B cell (primary cell): Measurements from ENCODE around the gene WDR35. TPM values are rescaled to one million over a fixed set of nuclear protein-coding genes. Genes with fewer than 3 reads are reported as not detected.

ENCODE experiments used
- ATAC-seq: fragments of 200-7000 bp; cut with Tn5 transposase; one replicate; pipeline ENCODE4 v1.10.0; 2021; ENCODE audit warnings: low read depth, mild to moderate bottlenecking, moderate number of reproducible peaks, moderate library complexity
- CTCF ChIA-PET: fragments of 350-600 bp; sonication (Branson Sonifier 250); formaldehyde crosslinking; loops from one replicate; lab custom pipeline; 2021; ENCODE audit warnings: antibody characterized with exemption, inconsistent platforms; lab: Charles Lee
- POLR2A ChIA-PET: fragments of 350-600 bp; sonication (Branson Sonifier 250); formaldehyde crosslinking; loops from one replicate; lab custom pipeline; 2021; ENCODE audit warnings: antibody characterized with exemption; lab: Charles Lee
- DNase-seq: peaks from one replicate; pipeline ENCODE4 v3.0.0; 2013
- H2AFZ ChIP-seq: 2 replicates; pipeline ENCODE4 v1.6.1; 2012; ENCODE audit warnings: mild to moderate bottlenecking, low read depth, low read length; ENCODE audit not compliant: insufficient read depth, poor library complexity, severe bottlenecking
- H3K27ac ChIP-seq, 2 donors: 1 replicate in 1 of 2; 2 replicates in 1 of 2; pipeline ENCODE4 v1.5.1; 2012 to 2013; ENCODE audit warnings: low read length in 2 of 2, mild to moderate bottlenecking in 2 of 2, moderate library complexity in 1 of 2
- H3K27me3 ChIP-seq, 4 experiments: fragments of 200-600 bp in 1 of 4; sonication (generic) in 1 of 4; replicated peaks in 1 of 4; 1 replicate in 2 of 4; 2 replicates in 2 of 4; pipeline versions ENCODE4 v1.6.1 to v1.7.0; 2013 to 2016; ENCODE audit warnings: low read length in 3 of 4, mild to moderate bottlenecking in 2 of 4, mixed read lengths in 1 of 4, moderate library complexity in 1 of 4; ENCODE audit not compliant: insufficient read depth in 4 of 4, control insufficient read depth in 3 of 4; ENCODE audit errors: control extremely low read depth in 1 of 4
- H3K36me3 ChIP-seq, 2 experiments: replicated peaks in 1 of 2; 1 replicate in 1 of 2; 2 replicates in 1 of 2; pipeline versions ENCODE4 v1.6.1 to v1.7.1; 2013; ENCODE audit warnings: low read length in 1 of 2; ENCODE audit not compliant: insufficient read depth in 2 of 2, control insufficient read depth in 1 of 2; ENCODE audit errors: control extremely low read depth in 1 of 2, extremely low read depth in 1 of 2
- H3K4me1 ChIP-seq, 2 donors: fragments of 200-600 bp in 1 of 2; sonication (generic) in 1 of 2; 1 replicate in 1 of 2; 2 replicates in 1 of 2; pipeline versions ENCODE4 v1.5.1 to v1.6.1; 2013 to 2017; ENCODE audit warnings: low read length in 2 of 2; ENCODE audit not compliant: control insufficient read depth in 2 of 2, insufficient read depth in 2 of 2
- H3K4me2 ChIP-seq: replicated peaks from 2 replicates; pipeline ENCODE3; 2012; ENCODE audit warnings: mild to moderate bottlenecking, low read depth, low read length; ENCODE audit not compliant: poor library complexity, severe bottlenecking
- H3K4me3 ChIP-seq, 5 experiments: fragments of 200-600 bp in 1 of 5; sonication (generic) in 1 of 5; 1 replicate in 3 of 5; 2 replicates in 2 of 5; pipeline versions ENCODE4 v1.5.1 to v1.7.0; 2011 to 2016; ENCODE audit warnings: low read length in 4 of 5, mild to moderate bottlenecking in 4 of 5, low read depth in 2 of 5, control low read depth in 1 of 5, moderate library complexity in 1 of 5; ENCODE audit not compliant: insufficient read depth in 1 of 5; ENCODE audit errors: control extremely low read depth in 1 of 5, extremely low read depth in 1 of 5
- H3K79me2 ChIP-seq: fragments of 200-600 bp; sonication (generic); one replicate; pipeline ENCODE4 v1.6.0; 2016; ENCODE audit warnings: low read length; ENCODE audit not compliant: control insufficient read depth, insufficient read depth
- H3K9ac ChIP-seq: fragments of 200-600 bp; sonication (generic); 2 replicates; pipeline ENCODE4 v1.6.1; 2017; ENCODE audit warnings: mild to moderate bottlenecking, low read length, moderate library complexity
- H3K9me3 ChIP-seq, 3 donors: one replicate each; pipeline versions ENCODE4 v1.6.1 to v1.7.1; 2013; ENCODE audit warnings: low read length in 2 of 3; ENCODE audit not compliant: control insufficient read depth in 2 of 3, insufficient read depth in 1 of 3; ENCODE audit errors: control extremely low read depth in 1 of 3
- H4K20me1 ChIP-seq: 2 replicates; pipeline ENCODE4 v1.6.0; 2012; ENCODE audit warnings: mild to moderate bottlenecking, low read length; ENCODE audit not compliant: insufficient read depth, control insufficient read depth, poor library complexity, severe bottlenecking
- H3K27ac Mint-ChIP-seq: one replicate; pipeline ENCODE4 v1.8.0; 2021; ENCODE audit warnings: mixed read lengths
- H3K27me3 Mint-ChIP-seq: one replicate; pipeline ENCODE4 v1.8.0; 2021; ENCODE audit warnings: mixed read lengths
- H3K4me1 Mint-ChIP-seq: one replicate; pipeline ENCODE4 v1.8.0; 2021; ENCODE audit warnings: mixed read lengths
- H3K4me3 Mint-ChIP-seq: one replicate; pipeline ENCODE4 v1.8.0; 2021; ENCODE audit warnings: mixed read lengths
- H3K9me3 Mint-ChIP-seq: one replicate; pipeline ENCODE4 v1.8.0; 2022; ENCODE audit warnings: mixed read lengths; ENCODE audit not compliant: insufficient read depth
- EZH2 ChIP-seq: IDR thresholded peaks from 2 replicates; pipeline ENCODE4 v1.6.1; 2012; ENCODE audit warnings: borderline replicate concordance, low read depth, mild to moderate bottlenecking, moderate library complexity, low read length; ENCODE audit not compliant: insufficient read depth, poor library complexity, severe bottlenecking
- WGBS: methylation state at CpG from one replicate; pipeline ENCODE4 v1.1.5; 2013; ENCODE audit warnings: missing lambda C conversion rate; ENCODE audit not compliant: insufficient coverage; 5-methylcytosine and 5-hydroxymethylcytosine counted together
- intact Hi-C: fragments of 100-400 bp; cut with micrococcal nuclease; formaldehyde crosslinking; loops from one replicate; pipeline ENCODE4 v1.10.0; 2022
- polyA plus RNA-seq: library from polyadenylated mRNA; depleted of rRNA; stranded (reverse); fragments of >200 nt; gene quantifications from 2 replicates; pipeline ENCODE4 v1.2.3, GENCODE V29; 2012
- total RNA-seq, 2 donors: library from RNA; stranded (reverse); fragments of 120-200 nt in 1 of 2; gene quantifications; 1 replicate in 1 of 2; 2 replicates in 1 of 2; pipeline versions ENCODE4 v1.2.3 to v1.2.4, GENCODE V29; 2013 to 2022
- TF ChIP-seq, protein P1 (sequence below): fragments of 200-600 bp; IDR thresholded peaks from one replicate; pipeline ENCODE4 v1.8.0; 2022; ENCODE audit warnings: antibody characterized with exemption, mild to moderate bottlenecking

WDR35 gene
- total and polyA plus RNA-seq, 2 donors (not counting 1 experiment from before 2014, with no cell fraction given), result 2.4 to 9.4 TPM

DNA sequence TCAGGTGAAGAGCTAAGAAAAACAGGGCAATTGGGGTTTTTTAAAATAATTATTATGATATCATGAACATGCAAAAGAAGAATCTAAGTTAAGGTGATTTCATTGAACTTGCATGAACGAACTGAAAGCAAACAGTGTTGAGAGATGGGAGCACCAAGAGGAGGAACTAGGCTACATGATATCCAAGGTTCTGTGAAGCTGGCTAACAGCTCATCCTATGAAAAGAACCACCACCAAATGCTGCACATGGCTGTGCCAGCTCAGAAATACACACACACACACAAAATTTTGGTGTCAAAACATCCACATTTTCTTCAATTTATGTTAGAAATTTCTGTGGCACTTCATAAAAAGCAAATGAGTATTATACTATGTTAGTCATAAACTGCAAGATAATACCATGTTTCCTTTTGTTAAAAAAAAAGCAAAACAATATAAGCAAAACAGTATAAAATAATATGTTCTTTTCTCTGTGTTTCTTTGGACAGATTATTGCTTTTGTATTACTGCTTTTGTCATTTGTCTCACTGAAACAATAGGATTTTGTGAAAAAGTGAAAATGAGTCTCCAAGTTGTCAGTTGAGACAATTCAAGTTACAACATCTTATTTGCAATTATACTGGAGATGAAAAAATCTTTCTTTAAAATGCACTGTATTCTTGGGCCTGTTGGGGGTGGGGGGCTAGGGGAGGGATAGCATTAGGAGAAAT, 75.5 kb downstream of the WDR35 start:
- DNase-seq, result no peak
- no CpG with 5 or more reads among the region's 1 CpG for WGBS
- Mint-ChIP-seq H3K27ac (no peak overlapping the region), H3K4me3 (no peak overlapping the region), H3K27me3 (no peaks in the 10 kb centered on the region), H3K9me3 (no peaks in the 10 kb centered on the region), H3K4me1 (no peaks in the 10 kb centered on the region)
- H3K27ac ChIP-seq, result no peak overlapping the region
- no peaks in the 10 kb centered on the region for H3K27me3 ChIP-seq
- H3K4me1 ChIP-seq, result no peaks in the 10 kb centered on the region
- ChIA-PET CTCF (no interaction called here), POLR2A (no interaction called here)
- no peak overlapping the region for H3K4me2 ChIP-seq
- no peaks in the 10 kb centered on the region for H3K79me2 ChIP-seq
- peaks cover 0 to 1% of the 10 kb centered on the region in 2 experiments for H3K36me3 ChIP-seq
- no peak overlapping the region for H3K4me3 ChIP-seq
- intact Hi-C loops, result no loop called here
- TF ChIP-seq EZH2, result no peak
- peaks cover 0 to 8% (median 0%) of the 10 kb centered on the region in 3 donors for H3K9me3 ChIP-seq
- ATAC-seq, result no peak
- no peak overlapping the region for H3K9ac ChIP-seq
- H2AFZ ChIP-seq, result no peak overlapping the region
- no peaks in the 10 kb centered on the region for H4K20me1 ChIP-seq

DNA sequence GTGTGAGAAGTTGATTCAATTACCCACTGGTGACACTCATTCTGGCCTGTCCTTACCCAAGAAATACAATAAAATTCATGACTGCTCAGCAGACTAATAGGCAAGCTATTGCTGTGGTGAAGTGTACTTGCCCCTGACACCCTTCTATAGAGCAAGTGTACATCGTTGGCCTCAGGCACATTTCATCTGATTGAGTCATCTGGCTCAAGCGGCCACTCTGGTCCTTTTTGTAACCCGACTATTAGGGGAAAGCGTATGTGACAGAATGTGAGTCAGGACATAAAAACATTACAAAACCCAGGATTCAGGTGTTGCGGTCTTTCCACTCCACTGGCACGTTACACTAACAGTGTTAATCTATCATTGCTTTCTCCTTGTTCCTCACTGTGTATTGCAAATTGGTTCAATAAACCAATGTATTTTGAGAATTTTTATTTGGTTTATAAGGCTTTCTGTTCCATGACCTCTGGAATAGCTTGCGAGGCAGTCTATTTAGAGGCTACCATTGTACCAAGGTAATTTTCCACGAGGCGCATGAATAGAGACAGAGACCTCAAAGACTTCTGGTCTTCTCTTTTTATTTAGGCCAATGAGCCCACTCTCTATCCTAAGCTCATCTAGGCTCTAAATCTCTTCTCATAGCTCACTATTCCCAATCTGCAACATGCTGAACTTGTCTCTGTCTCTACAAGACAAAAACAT, 77.9 kb downstream of the WDR35 start:
- Histone ChIP-seq H3K4me2 (no peak overlapping the region), H3K4me1 (no peaks in the 10 kb centered on the region), H3K36me3 (peaks cover 0 to 1% of the 10 kb centered on the region in 2 experiments), H2AFZ (no peak overlapping the region), H3K27me3 (no peaks in the 10 kb centered on the region), H3K9ac (no peak overlapping the region), H3K79me2 (no peaks in the 10 kb centered on the region), H4K20me1 (no peaks in the 10 kb centered on the region), H3K27ac (no peak overlapping the region), H3K9me3 (peaks cover 0 to 8% (median 0%) of the 10 kb centered on the region in 3 donors), H3K4me3 (no peak overlapping the region)
- H3K27ac Mint-ChIP-seq, result no peak overlapping the region
- no peaks in the 10 kb centered on the region for H3K27me3 Mint-ChIP-seq
- TF ChIP-seq EZH2, result no peak
- TF ChIP-seq, protein P1, sequence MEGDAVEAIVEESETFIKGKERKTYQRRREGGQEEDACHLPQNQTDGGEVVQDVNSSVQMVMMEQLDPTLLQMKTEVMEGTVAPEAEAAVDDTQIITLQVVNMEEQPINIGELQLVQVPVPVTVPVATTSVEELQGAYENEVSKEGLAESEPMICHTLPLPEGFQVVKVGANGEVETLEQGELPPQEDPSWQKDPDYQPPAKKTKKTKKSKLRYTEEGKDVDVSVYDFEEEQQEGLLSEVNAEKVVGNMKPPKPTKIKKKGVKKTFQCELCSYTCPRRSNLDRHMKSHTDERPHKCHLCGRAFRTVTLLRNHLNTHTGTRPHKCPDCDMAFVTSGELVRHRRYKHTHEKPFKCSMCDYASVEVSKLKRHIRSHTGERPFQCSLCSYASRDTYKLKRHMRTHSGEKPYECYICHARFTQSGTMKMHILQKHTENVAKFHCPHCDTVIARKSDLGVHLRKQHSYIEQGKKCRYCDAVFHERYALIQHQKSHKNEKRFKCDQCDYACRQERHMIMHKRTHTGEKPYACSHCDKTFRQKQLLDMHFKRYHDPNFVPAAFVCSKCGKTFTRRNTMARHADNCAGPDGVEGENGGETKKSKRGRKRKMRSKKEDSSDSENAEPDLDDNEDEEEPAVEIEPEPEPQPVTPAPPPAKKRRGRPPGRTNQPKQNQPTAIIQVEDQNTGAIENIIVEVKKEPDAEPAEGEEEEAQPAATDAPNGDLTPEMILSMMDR, result no peak
- intact Hi-C loops, result no loop called here
- ATAC-seq (no peak), DNase-seq (no peak)
- ChIA-PET CTCF (no interaction called here), POLR2A (no interaction called here)
- H3K4me1 Mint-ChIP-seq, result no peaks in the 10 kb centered on the region
- H3K4me3 Mint-ChIP-seq, result no peak overlapping the region
- no peaks in the 10 kb centered on the region for H3K9me3 Mint-ChIP-seq
- WGBS, result 93% methylated on average over 5 of the region's 9 CpGs
